PC-9 (cell line): Measurements from ENCODE around the gene UPF2.

ENCODE experiments used
- EZH2 ChIP-seq: fragments of 200-600 bp; sonication (generic); IDR thresholded peaks from 2 replicates; pipeline ENCODE4 v1.8.0; 2017; ENCODE audit warnings: antibody characterized with exemption, low read depth
- TF ChIP-seq, protein P1 (sequence below): fragments of 200-600 bp; sonication (generic); conservative IDR thresholded peaks from 2 replicates; pipeline ENCODE4 v1.6.1; 2017; ENCODE audit warnings: mixed run types, antibody characterized with exemption, mild to moderate bottlenecking, moderate library complexity

GRCh38 chr10:11893749-11894278, 148.8 kb downstream of the UPF2 start:
- TF ChIP-seq, protein P1, sequence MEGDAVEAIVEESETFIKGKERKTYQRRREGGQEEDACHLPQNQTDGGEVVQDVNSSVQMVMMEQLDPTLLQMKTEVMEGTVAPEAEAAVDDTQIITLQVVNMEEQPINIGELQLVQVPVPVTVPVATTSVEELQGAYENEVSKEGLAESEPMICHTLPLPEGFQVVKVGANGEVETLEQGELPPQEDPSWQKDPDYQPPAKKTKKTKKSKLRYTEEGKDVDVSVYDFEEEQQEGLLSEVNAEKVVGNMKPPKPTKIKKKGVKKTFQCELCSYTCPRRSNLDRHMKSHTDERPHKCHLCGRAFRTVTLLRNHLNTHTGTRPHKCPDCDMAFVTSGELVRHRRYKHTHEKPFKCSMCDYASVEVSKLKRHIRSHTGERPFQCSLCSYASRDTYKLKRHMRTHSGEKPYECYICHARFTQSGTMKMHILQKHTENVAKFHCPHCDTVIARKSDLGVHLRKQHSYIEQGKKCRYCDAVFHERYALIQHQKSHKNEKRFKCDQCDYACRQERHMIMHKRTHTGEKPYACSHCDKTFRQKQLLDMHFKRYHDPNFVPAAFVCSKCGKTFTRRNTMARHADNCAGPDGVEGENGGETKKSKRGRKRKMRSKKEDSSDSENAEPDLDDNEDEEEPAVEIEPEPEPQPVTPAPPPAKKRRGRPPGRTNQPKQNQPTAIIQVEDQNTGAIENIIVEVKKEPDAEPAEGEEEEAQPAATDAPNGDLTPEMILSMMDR: no peak
- TF ChIP-seq EZH2: no peak
